ENCODE measurements around the gene SDK2.

SDK2 gene

GRCh38 chr17:73533127-73533526, 111.1 kb downstream of the SDK2 start:
- Histone ChIP-seq H2AFZ (ENCODE audit: low read length) (no peak overlapping the region), H3K4me1 (ENCODE audit: control insufficient read depth in 2 of 2, insufficient read depth in 1 of 2, low read depth in 1 of 2, low read length in 2 of 2) (peaks cover 20 to 58% of the 10 kb centered on the region in 2 donors)

GRCh38 chr17:73532421-73532901, 111.8 kb downstream of the SDK2 start:
- no peak overlapping the region for H3K4ac ChIP-seq (ENCODE audit: low read length)
- peaks cover 18 to 53% of the 10 kb centered on the region in 2 donors for H3K4me1 ChIP-seq (ENCODE audit: control insufficient read depth in 2 of 2, insufficient read depth in 1 of 2, low read depth in 1 of 2, low read length in 2 of 2)
- no peak overlapping the region for H4K91ac ChIP-seq (ENCODE audit: low read depth, low read length, poor library complexity)
- no peak overlapping the region for H3K27ac ChIP-seq (replicated peaks; ENCODE audit: low read length)
- H2BK5ac ChIP-seq (ENCODE audit: low read length), result no peak overlapping the region
- H2BK12ac ChIP-seq (ENCODE audit: low read length), result no peak overlapping the region
- H3K23ac ChIP-seq (ENCODE audit: low read depth, low read length, poor library complexity), result no peak overlapping the region
- H2AFZ ChIP-seq (ENCODE audit: low read length), result no peak overlapping the region
- H3K4me2 ChIP-seq (ENCODE audit: insufficient read depth, low read length, poor library complexity, severe bottlenecking), result no peak overlapping the region
- no peak overlapping the region for H3K9ac ChIP-seq (ENCODE audit: low read depth, low read length, poor library complexity)
- H2BK15ac ChIP-seq (ENCODE audit: low read length), result no peak overlapping the region
- peaks cover 17% of the 10 kb centered on the region for H3K79me1 ChIP-seq (ENCODE audit: low read depth, low read length)
- H3K4me3 ChIP-seq (ENCODE audit: low read length in 2 of 2), result no peak overlapping the region
- H3K18ac ChIP-seq (ENCODE audit: low read length), result peak overlapping the region; percentile 21
- no peaks in the 10 kb centered on the region for H3K27me3 ChIP-seq (ENCODE audit: control insufficient read depth in 3 of 3, insufficient read depth in 3 of 3, low read depth in 1 of 3, low read length in 3 of 3)
- DNase-seq (ENCODE audit: low spot score), result no peak
- no CpG with 5 or more reads among the region's 9 CpGs for WGBS, 2 donors (ENCODE audit: extremely low coverage in 2 of 2, insufficient read length in 2 of 2, insufficient replicate concordance in 1 of 2)
- H3K9me3 ChIP-seq (replicated peaks in 1 of 2; ENCODE audit: control insufficient read depth in 2 of 2, insufficient read depth in 1 of 2, low read depth in 1 of 2, low read length in 2 of 2), result peaks cover 0 to 2% of the 10 kb centered on the region in 2 donors
- H4K8ac ChIP-seq (ENCODE audit: low read depth, low read length), result no peak overlapping the region
- peaks cover 0 to 7% of the 10 kb centered on the region in 2 donors for H3K36me3 ChIP-seq (replicated peaks in 1 of 2; ENCODE audit: control insufficient read depth in 2 of 2, insufficient read depth in 2 of 2, low read length in 2 of 2)
- H2AK5ac ChIP-seq (ENCODE audit: low read depth, low read length), result no peak overlapping the region
- H3K14ac ChIP-seq (ENCODE audit: low read length), result no peak overlapping the region
- no peak overlapping the region for H2BK120ac ChIP-seq (ENCODE audit: low read depth, low read length)

More at GRCh38 chr17:73533127-73533526, 111.1 kb downstream of the SDK2 start:
- no peak overlapping the region for H4K8ac ChIP-seq (ENCODE audit: low read depth, low read length)
- WGBS, 2 donors (ENCODE audit: extremely low coverage in 2 of 2, insufficient read length in 2 of 2, insufficient replicate concordance in 1 of 2), result no CpG with 5 or more reads among the region's 13 CpGs
- no peak overlapping the region for H2BK15ac ChIP-seq (ENCODE audit: low read length)
- no peak overlapping the region for H3K4ac ChIP-seq (ENCODE audit: low read length)
- peak overlapping the region; percentile 61 for H3K14ac ChIP-seq (ENCODE audit: low read length)
- peaks cover 17% of the 10 kb centered on the region for H3K79me1 ChIP-seq (ENCODE audit: low read depth, low read length)
- peaks cover 0 to 2% of the 10 kb centered on the region in 2 donors for H3K9me3 ChIP-seq (replicated peaks in 1 of 2; ENCODE audit: control insufficient read depth in 2 of 2, insufficient read depth in 1 of 2, low read depth in 1 of 2, low read length in 2 of 2)
- H4K91ac ChIP-seq (ENCODE audit: low read depth, low read length, poor library complexity), result no peak overlapping the region
- H2BK120ac ChIP-seq (ENCODE audit: low read depth, low read length), result no peak overlapping the region
- no peak overlapping the region for H2BK5ac ChIP-seq (ENCODE audit: low read length)
- H3K18ac ChIP-seq (ENCODE audit: low read length), result peak overlapping the region; percentile 90
- no peak overlapping the region for H2AK5ac ChIP-seq (ENCODE audit: low read depth, low read length)
- H3K9ac ChIP-seq (ENCODE audit: low read depth, low read length, poor library complexity), result peak overlapping the region; percentile 57
- no peak overlapping the region for H3K4me3 ChIP-seq (ENCODE audit: low read length in 2 of 2)
- H2BK12ac ChIP-seq (ENCODE audit: low read length), result no peak overlapping the region
- no peaks in the 10 kb centered on the region for H3K27me3 ChIP-seq (ENCODE audit: control insufficient read depth in 3 of 3, insufficient read depth in 3 of 3, low read depth in 1 of 3, low read length in 3 of 3)
- H3K36me3 ChIP-seq (replicated peaks in 1 of 2; ENCODE audit: control insufficient read depth in 2 of 2, insufficient read depth in 2 of 2, low read length in 2 of 2), result peaks cover 0 to 7% of the 10 kb centered on the region in 2 donors
- peak overlapping the region; percentile 35 for H3K23ac ChIP-seq (ENCODE audit: low read depth, low read length, poor library complexity)
- no peak for DNase-seq (ENCODE audit: low spot score)
- no peak overlapping the region for H3K27ac ChIP-seq (replicated peaks; ENCODE audit: low read length)
- H3K4me2 ChIP-seq (ENCODE audit: insufficient read depth, low read length, poor library complexity, severe bottlenecking), result no peak overlapping the region

- H3K18ac ChIP-seq (ENCODE audit: low read length), result no peak overlapping the region
Measured at GRCh38 chr17:73531158-73531557, 113.1 kb downstream of the SDK2 start.

GRCh38 chr17:73528679-73529078, 115.6 kb downstream of the SDK2 start:
- no peak overlapping the region for H3K14ac ChIP-seq (ENCODE audit: low read length)
- H2BK120ac ChIP-seq (ENCODE audit: low read depth, low read length), result no peak overlapping the region
- no peak overlapping the region for H3K4me3 ChIP-seq (ENCODE audit: low read length in 2 of 2)
- no peak overlapping the region for H3K4me2 ChIP-seq (ENCODE audit: insufficient read depth, low read length, poor library complexity, severe bottlenecking)
- H3K4ac ChIP-seq (ENCODE audit: low read length), result no peak overlapping the region
- H2BK5ac ChIP-seq (ENCODE audit: low read length), result no peak overlapping the region
- H3K4me1 ChIP-seq (ENCODE audit: control insufficient read depth in 2 of 2, insufficient read depth in 1 of 2, low read depth in 1 of 2, low read length in 2 of 2), result peaks cover 9 to 20% of the 10 kb centered on the region in 2 donors
- H3K18ac ChIP-seq (ENCODE audit: low read length), result no peak overlapping the region
- peaks cover 0 to 6% of the 10 kb centered on the region in 2 donors for H3K36me3 ChIP-seq (replicated peaks in 1 of 2; ENCODE audit: control insufficient read depth in 2 of 2, insufficient read depth in 2 of 2, low read length in 2 of 2)
- H2AK5ac ChIP-seq (ENCODE audit: low read depth, low read length), result no peak overlapping the region
- no CpG with 5 or more reads among the region's 7 CpGs for WGBS, 2 donors (ENCODE audit: extremely low coverage in 2 of 2, insufficient read length in 2 of 2, insufficient replicate concordance in 1 of 2)
- no peaks in the 10 kb centered on the region for H3K9me3 ChIP-seq (replicated peaks in 1 of 2; ENCODE audit: control insufficient read depth in 2 of 2, insufficient read depth in 1 of 2, low read depth in 1 of 2, low read length in 2 of 2)
- H3K27me3 ChIP-seq (ENCODE audit: control insufficient read depth in 3 of 3, insufficient read depth in 3 of 3, low read depth in 1 of 3, low read length in 3 of 3), result no peaks in the 10 kb centered on the region
- no peak overlapping the region for H2AFZ ChIP-seq (ENCODE audit: low read length)
- no peak overlapping the region for H3K27ac ChIP-seq (replicated peaks; ENCODE audit: low read length)
- peak overlapping the region; percentile 66 for H3K23ac ChIP-seq (ENCODE audit: low read depth, low read length, poor library complexity)
- DNase-seq (ENCODE audit: low spot score), result no peak
- H3K9ac ChIP-seq (ENCODE audit: low read depth, low read length, poor library complexity), result no peak overlapping the region
- H4K8ac ChIP-seq (ENCODE audit: low read depth, low read length), result no peak overlapping the region
- H2BK12ac ChIP-seq (ENCODE audit: low read length), result no peak overlapping the region
- peaks cover 20% of the 10 kb centered on the region for H3K79me1 ChIP-seq (ENCODE audit: low read depth, low read length)
- H4K91ac ChIP-seq (ENCODE audit: low read depth, low read length, poor library complexity), result no peak overlapping the region
- H2BK15ac ChIP-seq (ENCODE audit: low read length), result no peak overlapping the region

More at GRCh38 chr17:73531158-73531557, 113.1 kb downstream of the SDK2 start:
- Histone ChIP-seq H3K4me3 (ENCODE audit: low read length in 2 of 2) (no peak overlapping the region), H2BK15ac (ENCODE audit: low read length) (no peak overlapping the region), H3K9ac (ENCODE audit: low read depth, low read length, poor library complexity) (no peak overlapping the region), H3K23ac (ENCODE audit: low read depth, low read length, poor library complexity) (no peak overlapping the region), H3K4me2 (ENCODE audit: insufficient read depth, low read length, poor library complexity, severe bottlenecking) (no peak overlapping the region), H2AK5ac (ENCODE audit: low read depth, low read length) (no peak overlapping the region), H2BK12ac (ENCODE audit: low read length) (no peak overlapping the region), H3K9me3 (replicated peaks in 1 of 2; ENCODE audit: control insufficient read depth in 2 of 2, insufficient read depth in 1 of 2, low read depth in 1 of 2, low read length in 2 of 2) (no peaks in the 10 kb centered on the region), H2BK5ac (ENCODE audit: low read length) (no peak overlapping the region), H3K14ac (ENCODE audit: low read length) (no peak overlapping the region), H3K36me3 (replicated peaks in 1 of 2; ENCODE audit: control insufficient read depth in 2 of 2, insufficient read depth in 2 of 2, low read length in 2 of 2) (peaks cover 0 to 7% of the 10 kb centered on the region in 2 donors), H3K4ac (ENCODE audit: low read length) (no peak overlapping the region), H4K8ac (ENCODE audit: low read depth, low read length) (no peak overlapping the region), H3K79me1 (ENCODE audit: low read depth, low read length) (peaks cover 20% of the 10 kb centered on the region), H3K27ac (replicated peaks; ENCODE audit: low read length) (no peak overlapping the region), H3K4me1 (ENCODE audit: control insufficient read depth in 2 of 2, insufficient read depth in 1 of 2, low read depth in 1 of 2, low read length in 2 of 2) (peaks cover 18 to 43% of the 10 kb centered on the region in 2 donors), H3K27me3 (ENCODE audit: control insufficient read depth in 3 of 3, insufficient read depth in 3 of 3, low read depth in 1 of 3, low read length in 3 of 3) (no peaks in the 10 kb centered on the region), H4K91ac (ENCODE audit: low read depth, low read length, poor library complexity) (no peak overlapping the region), H2BK120ac (ENCODE audit: low read depth, low read length) (no peak overlapping the region), H2AFZ (ENCODE audit: low read length) (no peak overlapping the region)
- no CpG with 5 or more reads among the region's 5 CpGs for WGBS, 2 donors (ENCODE audit: extremely low coverage in 2 of 2, insufficient read length in 2 of 2, insufficient replicate concordance in 1 of 2)
- no peak for DNase-seq (ENCODE audit: low spot score)

All from neuronal stem cell (in vitro differentiated cells).